Colonic mucosa (tissue), 4 donors: Measurements from ENCODE around the gene MYORG. TPM values are rescaled to one million over a fixed set of nuclear protein-coding genes. Genes with fewer than 3 reads are reported as not detected.
"Not testable (repeated sequence)": the region's sequence is repeated elsewhere in the genome, so short reads cannot be mapped to it uniquely, and the experiment has no call there.

Source experiments
- DNase-seq: peaks from one replicate; pipeline ENCODE4 v3.0.0-alpha.2; 2020
- H3K27ac ChIP-seq: fragments of 200-600 bp; one replicate; pipeline ENCODE4 v1.8.0; 2021
- H3K27me3 ChIP-seq: fragments of 200-600 bp; one replicate; pipeline ENCODE4 v1.8.0; 2021
- H3K36me3 ChIP-seq: fragments of 200-600 bp; one replicate; pipeline ENCODE4 v1.8.0; 2021
- H3K4me1 ChIP-seq: fragments of 200-600 bp; one replicate; pipeline ENCODE4 v1.8.0; 2021; ENCODE audit warnings: mild to moderate bottlenecking
- H3K4me3 ChIP-seq: fragments of 200-600 bp; one replicate; pipeline ENCODE4 v1.8.0; 2021
- H3K9ac ChIP-seq, 2 donors: one replicate each; pipeline ENCODE4 v1.7.0; 2013; ENCODE audit warnings: control low read depth in 2 of 2, low read depth in 2 of 2, low read length in 2 of 2
- H3K9me3 ChIP-seq: fragments of 200-600 bp; one replicate; pipeline ENCODE4 v1.8.0; 2021
- intact Hi-C: fragments of 100-400 bp; cut with DNase I; formaldehyde crosslinking; loops from one replicate; pipeline ENCODE4 v1.14.1; 2022
- total RNA-seq, 2 donors: library from RNA; stranded (reverse); fragmentation: NEBNext Ultra II Directional in 1 of 2; extraction: Animal tissue kit (Norgen Biotek cat#: 25700) in 1 of 2; gene quantifications; one replicate each; pipeline ENCODE4 v1.2.1, GENCODE V29; 2021
- TF ChIP-seq, protein P1 (sequence below): fragments of 200-600 bp; IDR thresholded peaks from one replicate; pipeline ENCODE4 v1.8.0; 2022; ENCODE audit warnings: antibody characterized with exemption, mild to moderate bottlenecking
- donor health status: healthy.
- donor health status: DM: no; HTN: no; CAD: no.
- donor health status: DM: no; HTN: no; CAD: no.

MYORG gene
- total RNA-seq, 2 donors from 2014 or later, result 57.0 to 68.6 TPM

DNA sequence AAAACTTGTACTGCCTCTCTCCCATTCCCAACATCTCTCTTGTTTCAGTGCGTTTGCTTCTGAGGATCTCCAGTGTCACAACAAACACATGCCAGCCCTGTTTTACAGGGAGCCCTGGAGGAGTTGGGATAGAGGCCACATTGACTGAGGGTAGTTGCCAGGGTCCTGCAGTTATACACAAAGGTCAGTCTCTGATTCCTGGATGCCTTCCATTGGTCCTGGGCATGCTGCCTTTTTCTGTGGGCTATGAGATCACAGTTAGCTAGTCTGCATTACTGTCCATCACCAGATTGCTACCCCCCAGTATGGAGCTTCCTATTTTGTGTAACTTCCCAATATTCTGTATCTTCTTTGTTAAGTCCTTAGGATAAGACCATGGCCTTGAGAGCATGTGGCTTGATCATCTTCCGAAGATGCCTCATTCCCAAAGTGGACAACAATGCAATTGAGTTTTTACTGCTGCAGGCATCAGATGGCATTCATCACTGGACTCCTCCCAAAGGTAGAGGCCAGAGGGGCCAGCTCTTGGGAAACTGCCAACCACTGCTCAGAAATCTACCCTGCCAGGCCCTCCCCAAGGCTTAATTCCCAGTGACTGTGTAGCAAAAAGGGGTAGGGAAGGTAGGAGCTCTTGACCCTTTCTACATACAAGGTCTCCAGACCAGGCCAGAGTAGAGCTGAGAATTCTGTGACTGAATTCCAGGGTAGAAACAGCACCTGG is 37.9 kb downstream of the MYORG start:
- intact Hi-C loops, result no loop called here
- TF ChIP-seq, protein P1, sequence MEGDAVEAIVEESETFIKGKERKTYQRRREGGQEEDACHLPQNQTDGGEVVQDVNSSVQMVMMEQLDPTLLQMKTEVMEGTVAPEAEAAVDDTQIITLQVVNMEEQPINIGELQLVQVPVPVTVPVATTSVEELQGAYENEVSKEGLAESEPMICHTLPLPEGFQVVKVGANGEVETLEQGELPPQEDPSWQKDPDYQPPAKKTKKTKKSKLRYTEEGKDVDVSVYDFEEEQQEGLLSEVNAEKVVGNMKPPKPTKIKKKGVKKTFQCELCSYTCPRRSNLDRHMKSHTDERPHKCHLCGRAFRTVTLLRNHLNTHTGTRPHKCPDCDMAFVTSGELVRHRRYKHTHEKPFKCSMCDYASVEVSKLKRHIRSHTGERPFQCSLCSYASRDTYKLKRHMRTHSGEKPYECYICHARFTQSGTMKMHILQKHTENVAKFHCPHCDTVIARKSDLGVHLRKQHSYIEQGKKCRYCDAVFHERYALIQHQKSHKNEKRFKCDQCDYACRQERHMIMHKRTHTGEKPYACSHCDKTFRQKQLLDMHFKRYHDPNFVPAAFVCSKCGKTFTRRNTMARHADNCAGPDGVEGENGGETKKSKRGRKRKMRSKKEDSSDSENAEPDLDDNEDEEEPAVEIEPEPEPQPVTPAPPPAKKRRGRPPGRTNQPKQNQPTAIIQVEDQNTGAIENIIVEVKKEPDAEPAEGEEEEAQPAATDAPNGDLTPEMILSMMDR, result no peak
- no peak overlapping the region for H3K27ac ChIP-seq

DNA sequence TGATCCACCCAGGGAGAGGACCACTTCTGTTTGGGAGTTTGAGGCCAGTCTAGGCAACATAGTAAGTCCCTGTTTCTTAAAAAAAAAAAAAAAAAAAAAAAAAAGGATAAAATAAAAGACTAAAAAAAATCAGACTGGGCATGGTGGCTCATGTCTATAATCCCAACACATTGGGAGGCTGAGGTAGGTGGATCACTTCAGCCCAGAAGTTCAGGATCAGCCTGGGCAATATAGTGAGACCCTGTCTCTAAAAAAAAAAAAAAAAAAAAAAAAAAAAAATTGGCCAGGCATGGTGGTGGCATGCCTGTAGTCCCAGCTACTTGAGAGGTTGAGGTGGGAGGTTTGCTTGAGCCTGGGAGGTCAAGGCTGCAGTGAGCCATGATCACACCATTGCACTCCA is 38.6 kb downstream of the MYORG start:
- DNase-seq, H3K27ac ChIP-seq, intact Hi-C loops, H3K4me1 ChIP-seq, H3K4me3 ChIP-seq, H3K36me3 ChIP-seq, H3K9me3 ChIP-seq, H3K27me3 ChIP-seq, H3K9ac ChIP-seq: not testable (repeated sequence)

More for the DNA sequence above, 37.9 kb downstream of the MYORG start:
- Histone ChIP-seq H3K9ac (no peak overlapping the region), H3K4me1 (no peaks in the 10 kb centered on the region), H3K27me3 (no peaks in the 10 kb centered on the region), H3K36me3 (no peaks in the 10 kb centered on the region), H3K4me3 (no peak overlapping the region), H3K9me3 (no peaks in the 10 kb centered on the region)
- no peak for DNase-seq

DNA sequence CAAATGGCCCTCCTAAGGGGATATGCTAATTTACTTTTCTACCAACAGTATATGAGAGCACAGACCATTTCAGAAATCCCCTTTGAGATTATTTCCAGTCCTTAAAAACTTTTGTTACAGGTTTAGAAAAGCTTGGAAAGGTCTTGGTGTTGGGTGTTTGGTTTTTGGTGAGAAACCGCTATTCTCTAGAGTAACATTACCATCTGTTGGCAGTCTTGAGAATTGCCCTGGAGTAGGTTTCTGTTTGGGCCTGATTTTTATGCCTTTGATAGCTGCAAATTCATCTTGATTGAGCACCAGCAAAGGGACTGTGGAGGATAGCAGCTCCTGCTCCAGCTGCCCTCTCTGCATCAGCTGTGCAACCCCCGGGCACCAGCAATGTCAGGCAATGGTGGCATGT is 39.3 kb downstream of the MYORG start:
- Histone ChIP-seq H3K4me3 (no peak overlapping the region), H3K27me3 (no peaks in the 10 kb centered on the region), H3K4me1 (no peaks in the 10 kb centered on the region), H3K9me3 (no peaks in the 10 kb centered on the region), H3K27ac (no peak overlapping the region), H3K9ac (no peak overlapping the region), H3K36me3 (no peaks in the 10 kb centered on the region)
- intact Hi-C loops, result no loop called here
- TF ChIP-seq, protein P1, result no peak
- no peak for DNase-seq

DNA sequence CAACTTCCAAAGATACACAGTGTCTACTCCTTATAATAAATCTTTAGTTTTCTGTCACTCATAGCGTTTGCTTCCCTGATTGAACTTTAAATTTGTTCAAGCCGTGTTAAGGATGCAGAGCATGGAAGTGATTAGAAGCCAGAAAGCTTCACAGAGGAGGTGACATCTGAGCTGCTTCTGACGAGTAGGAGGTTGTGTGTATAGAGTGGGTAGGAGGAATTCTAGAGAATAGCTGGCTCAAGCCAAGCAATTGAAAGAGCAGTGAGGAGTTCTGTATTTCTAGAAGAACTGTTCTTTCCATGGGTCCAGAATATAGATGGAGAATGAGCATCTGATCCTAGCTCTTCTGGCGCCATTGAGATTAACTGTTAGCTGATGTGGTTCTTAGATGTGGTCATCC is 41.3 kb downstream of the MYORG start:
- no peak overlapping the region for H3K27ac ChIP-seq
- TF ChIP-seq, protein P1, result no peak
- intact Hi-C loops, result no loop called here

DNA sequence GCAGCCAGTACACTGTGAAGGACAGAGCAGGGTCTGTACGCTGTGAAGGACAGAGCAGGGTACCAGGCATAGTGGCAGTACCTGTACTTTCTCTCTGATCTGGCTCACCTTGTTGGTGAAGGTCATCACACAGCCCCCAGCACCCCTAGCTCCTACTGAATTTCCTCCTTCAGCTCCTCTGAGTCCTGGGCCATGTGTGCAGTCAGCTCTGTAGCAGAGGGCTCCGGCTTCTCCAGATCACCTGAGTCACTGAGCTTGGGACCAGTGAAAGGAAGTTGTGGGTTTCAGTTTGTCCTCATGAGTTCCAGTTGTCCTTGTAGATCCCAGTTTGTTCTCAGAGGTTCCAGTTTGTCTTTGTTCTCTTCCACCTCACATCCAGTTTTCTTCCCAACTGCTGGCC is 41.8 kb downstream of the MYORG start:
- H3K27ac ChIP-seq, result no peak overlapping the region
- no peaks in the 10 kb centered on the region for H3K4me1 ChIP-seq
- no peak overlapping the region for H3K9ac ChIP-seq
- DNase-seq, result no peak
- TF ChIP-seq, protein P1, result no peak
- H3K9me3 ChIP-seq, result no peaks in the 10 kb centered on the region
- intact Hi-C loops, result no loop called here
- H3K27me3 ChIP-seq, result no peaks in the 10 kb centered on the region
- no peak overlapping the region for H3K4me3 ChIP-seq
- H3K36me3 ChIP-seq, result no peaks in the 10 kb centered on the region

More for the DNA sequence above, 41.3 kb downstream of the MYORG start:
- H3K36me3 ChIP-seq, result no peaks in the 10 kb centered on the region
- no peaks in the 10 kb centered on the region for H3K9me3 ChIP-seq
- no peak overlapping the region for H3K9ac ChIP-seq
- DNase-seq, result no peak
- H3K4me3 ChIP-seq, result no peak overlapping the region
- H3K4me1 ChIP-seq, result no peaks in the 10 kb centered on the region
- no peaks in the 10 kb centered on the region for H3K27me3 ChIP-seq

DNA sequence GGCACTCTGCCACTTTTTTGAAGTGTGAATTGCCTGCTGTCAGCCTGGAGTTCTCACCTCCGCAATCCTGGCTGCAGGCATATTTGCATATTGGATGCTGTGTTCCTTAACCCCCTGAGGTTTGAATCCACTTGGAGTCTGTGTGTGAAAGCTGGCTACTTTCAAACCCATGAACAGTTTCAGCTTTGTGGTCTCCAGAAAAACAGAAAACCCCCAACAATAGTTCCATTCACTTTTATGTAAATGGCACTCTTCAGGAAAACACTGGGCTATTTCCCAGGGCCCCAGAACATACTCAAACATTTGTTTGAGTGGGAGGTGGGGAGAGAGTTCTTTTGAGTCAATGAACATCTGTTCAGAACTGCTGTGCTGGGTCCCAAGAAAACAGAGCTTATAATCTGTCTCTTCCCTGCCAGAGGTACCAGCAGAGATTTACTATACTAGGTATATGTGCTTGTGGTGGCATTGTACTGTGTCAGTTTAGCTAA is 42.3 kb downstream of the MYORG start:
- Histone ChIP-seq H3K36me3 (no peaks in the 10 kb centered on the region), H3K4me1 (no peaks in the 10 kb centered on the region), H3K27me3 (no peaks in the 10 kb centered on the region), H3K9ac (no peak overlapping the region), H3K9me3 (no peaks in the 10 kb centered on the region), H3K4me3 (no peak overlapping the region), H3K27ac (no peak overlapping the region)
- intact Hi-C loops, result no loop called here
- no peak for DNase-seq
- TF ChIP-seq, protein P1, result no peak
